CD4-positive, alpha-beta T cell treated with Interleukin-10 for 1 hour (primary cell): Measurements from ENCODE around the gene FAM20B.
"Not testable (repeated sequence)": the region's sequence is repeated elsewhere in the genome, so short reads cannot be mapped to it uniquely, and the experiment has no call there.

Source experiments
- DNase-seq: peaks from one replicate; pipeline ENCODE4 v3.0.0-alpha.2; 2020

The FAM20B gene

DNA sequence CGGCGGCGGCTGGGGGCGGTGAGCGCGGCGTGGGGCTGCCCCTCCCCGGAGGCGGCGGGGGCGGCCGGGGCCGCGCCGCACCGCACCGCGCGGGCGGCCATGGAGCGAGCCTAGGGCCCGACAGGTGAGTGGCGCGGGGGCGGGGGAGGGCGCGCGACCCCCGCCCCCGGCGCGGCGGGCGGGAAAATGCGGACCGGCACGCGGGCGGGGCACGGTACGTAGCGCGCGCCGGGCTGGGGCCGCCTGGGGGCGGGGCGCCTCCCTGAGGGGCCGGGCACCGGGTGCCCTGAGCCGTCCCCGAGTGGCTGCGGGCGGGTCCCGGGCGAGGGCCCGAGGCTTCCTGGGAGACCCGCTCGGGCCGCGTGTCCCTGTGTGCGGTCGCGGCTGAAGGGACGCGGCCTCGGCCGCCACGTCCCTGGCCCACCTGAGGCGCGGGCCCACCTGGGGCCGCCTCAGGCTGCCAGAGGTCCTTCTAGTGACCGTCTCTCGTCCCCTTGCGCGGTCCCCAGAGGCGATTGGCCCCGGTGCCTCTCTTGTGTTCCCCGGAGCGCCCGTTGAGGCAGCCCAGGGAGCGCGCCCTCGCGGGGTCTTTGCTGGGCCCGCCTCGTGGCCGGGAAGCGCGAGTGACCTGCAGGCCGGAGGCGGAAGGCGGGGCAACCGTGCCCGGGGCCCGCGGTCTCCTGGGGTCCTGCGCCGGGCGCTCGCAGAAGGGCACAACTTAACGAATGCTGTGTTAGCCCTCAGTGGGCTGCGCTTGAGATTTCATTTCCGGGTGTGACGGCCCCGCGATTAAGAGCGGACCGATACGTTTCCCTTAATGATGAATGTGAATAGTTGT, 500 bp downstream of the FAM20B start:
- DNase-seq, result peak; percentile 78

DNA sequence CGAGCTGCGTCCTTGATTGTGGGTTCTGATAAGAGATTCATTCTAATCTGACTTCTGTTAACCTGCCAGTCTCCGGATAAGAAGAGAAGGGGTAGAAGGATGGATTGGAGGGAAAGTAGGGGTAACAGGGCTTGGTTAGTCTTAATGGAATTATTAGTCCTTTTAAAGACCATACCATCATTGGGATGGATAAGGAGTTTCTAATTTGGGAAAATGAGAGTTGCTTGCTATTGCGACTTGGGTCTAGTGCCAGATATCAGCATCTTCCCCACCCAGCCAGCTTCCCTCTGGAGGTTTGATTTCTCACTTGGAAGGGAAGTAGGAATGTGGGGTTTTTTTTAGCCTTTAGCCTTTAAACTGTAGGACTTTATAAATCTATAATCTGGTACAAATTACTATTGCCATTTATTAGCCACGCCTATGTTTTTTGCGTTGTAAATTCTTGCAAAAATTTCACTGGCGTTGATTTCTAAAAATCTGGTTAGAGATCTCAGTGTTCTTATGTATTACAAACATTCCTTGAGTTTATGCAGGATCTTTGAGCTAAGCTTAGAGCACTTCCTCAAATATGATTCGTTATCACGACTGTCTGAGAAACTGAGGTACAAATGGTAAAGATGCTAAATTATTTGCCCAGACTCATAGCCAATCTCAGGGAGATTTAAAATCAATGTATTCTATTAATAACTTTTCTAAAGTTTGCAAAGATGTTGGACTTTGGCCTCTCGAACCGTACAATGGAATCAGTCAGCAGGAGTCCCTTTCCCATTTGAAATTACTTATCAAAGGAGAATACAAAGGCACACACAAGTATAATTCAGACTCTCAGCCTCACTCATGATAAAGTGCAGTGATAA, 1.3 kb downstream of the FAM20B start:
- no peak for DNase-seq

DNA sequence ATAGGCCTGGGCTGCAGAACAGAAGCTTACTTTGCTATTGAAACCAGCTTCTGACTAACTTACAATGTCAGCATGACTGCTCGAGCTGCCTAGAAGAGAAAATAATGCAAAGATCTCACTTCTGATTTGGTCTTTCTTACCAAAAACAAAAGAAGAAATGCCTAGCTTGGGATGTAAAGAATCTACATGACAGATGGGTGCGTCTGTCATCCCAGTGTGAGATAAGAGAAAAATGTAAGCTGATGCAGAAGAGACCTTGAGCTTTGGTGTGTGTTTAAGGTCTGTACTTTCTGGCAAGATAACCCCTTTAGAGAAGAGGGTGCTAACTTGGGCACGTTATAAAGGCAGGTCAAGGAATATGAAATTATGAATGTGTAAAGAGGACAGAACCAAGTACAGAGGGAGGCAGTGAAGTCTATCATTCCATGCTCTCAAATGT, 3.6 kb downstream of the FAM20B start:
- no peak for DNase-seq

DNA sequence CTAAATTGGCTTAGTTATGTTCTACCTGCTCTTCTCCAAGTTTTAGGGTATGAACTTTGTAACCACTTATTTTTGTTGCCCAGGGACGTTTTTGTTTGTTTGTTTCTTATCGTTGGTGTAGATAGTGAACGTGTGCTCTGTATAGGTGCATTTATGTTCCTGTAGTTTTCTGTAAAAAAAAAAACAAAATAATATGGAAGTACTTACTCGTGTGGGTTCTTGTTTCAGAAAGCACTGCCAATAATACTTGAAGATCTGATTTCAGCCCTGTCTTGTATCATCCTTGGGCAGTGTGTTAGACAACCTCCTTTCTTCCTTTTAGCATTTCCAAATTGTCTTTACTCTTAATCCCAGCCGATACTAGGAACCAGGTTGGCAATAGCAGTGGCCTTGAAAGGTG, 4.4 kb downstream of the FAM20B start:
- no peak for DNase-seq

DNA sequence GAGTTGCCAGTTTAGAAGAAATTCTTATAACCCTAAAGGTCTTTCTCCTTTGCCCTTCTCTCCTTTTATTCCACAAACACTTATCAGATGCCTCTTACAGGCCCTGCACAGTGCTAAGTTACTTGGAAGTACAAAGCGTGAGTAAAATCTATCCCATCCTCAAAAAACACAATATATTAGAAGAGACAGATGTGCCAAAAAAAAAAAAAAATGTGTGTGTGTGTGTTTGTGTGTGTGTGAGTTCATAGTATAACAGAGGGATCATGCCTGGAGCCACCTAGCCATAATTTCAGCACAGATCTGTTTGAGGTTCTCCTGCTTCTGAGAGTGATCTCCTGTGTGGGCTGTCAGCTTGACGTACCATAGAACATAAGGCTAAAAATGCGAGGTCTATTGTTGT, 5.0 kb downstream of the FAM20B start:
- no peak for DNase-seq

DNA sequence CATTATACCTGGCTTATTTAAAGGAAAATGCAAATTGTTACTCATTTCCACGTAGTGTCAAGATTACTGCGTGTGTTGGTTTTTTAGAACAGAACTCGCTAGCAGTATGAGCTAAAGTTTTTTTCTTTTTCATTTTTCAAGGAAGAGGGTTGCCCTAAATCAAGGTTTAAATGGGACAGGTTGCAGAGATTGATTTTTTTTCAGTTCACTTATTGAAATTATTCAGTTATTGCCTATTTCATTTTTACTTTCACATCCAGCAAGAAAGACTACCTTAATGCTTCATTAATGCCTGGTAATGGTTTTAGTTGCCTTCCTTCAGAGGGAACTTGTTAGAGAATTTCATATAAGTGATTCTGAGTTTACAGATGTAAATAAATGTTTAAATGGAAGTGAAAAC, 5.6 kb downstream of the FAM20B start:
- no peak for DNase-seq

DNA sequence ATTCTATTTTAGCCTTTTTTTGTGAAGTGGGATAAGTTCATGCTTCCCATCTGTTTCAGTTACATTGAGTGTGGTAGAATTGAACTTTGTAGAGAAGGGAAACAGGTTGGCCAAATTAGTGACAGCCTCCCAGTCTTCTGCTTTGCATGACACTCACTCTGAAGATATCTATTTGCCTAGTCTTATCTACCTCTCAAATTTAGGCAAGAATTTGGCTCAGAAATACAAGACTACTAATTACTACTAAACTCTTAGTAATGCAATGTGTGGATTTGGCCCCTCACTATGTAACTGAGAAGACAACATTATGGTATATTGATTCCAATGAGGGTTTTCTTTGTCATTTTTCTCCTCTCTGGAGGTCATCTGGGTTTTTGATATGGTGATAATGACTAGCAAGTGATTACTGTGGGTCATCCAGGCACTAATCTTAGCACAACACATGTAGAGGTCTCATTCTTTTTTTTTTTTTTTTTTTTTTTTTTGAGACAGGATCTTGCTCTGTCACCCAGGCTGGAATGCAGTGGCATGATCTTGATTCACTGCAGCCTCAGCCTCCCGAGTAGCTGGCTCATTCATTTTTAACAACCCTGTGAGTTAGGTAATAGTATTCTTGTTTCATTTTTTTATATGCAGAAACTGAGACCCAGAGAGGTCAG, 6.3 kb downstream of the FAM20B start:
- no peak for DNase-seq

DNA sequence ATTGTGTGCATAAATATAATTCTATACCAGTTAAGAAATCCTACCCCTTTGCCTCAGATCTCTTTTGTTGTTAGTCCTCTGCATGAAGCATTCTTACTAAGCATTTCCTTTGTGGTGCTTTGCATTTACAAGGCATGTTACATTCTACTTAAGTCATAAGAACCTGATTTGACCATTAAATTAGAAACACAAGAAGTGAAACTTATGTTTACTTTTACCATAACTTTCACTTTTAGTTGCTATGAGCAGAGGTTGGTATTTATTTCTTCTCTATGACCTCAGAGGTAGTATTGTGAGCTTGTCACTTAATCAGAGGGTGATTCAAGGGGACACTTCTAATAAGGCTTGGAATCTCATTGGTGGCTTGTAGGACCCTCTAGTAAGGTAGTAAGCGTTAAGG, 9.0 kb downstream of the FAM20B start:
- DNase-seq, result no peak

DNA sequence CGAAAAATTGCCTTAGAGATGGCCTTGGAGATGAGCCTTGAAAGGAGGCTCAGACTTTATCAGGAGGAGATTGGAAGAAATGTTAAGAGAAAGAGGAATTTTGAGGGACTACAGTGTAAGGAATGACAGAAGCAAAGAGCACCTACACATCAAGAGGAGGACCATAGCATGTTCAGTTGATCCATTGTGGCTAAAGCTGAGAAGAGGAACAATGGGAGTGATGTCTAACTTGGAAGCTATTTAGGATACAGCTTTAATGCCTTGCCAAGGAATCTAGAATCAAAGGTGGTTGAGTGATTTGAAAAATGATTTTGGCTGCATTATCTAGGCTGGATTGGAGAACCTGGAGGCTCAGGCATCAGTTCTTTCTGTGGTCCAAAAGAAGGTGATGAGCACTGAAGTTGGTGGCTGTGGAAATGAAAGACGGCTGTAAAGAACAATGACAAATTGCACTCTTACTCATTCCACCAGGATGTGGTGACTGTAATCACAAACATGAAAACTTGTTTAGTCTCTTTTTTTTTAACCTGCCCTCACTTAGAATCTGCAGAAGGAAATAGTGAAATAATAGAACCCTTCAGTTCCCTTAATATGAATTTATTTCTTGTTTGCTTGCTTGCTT, 11.3 kb downstream of the FAM20B start:
- no peak for DNase-seq

DNA sequence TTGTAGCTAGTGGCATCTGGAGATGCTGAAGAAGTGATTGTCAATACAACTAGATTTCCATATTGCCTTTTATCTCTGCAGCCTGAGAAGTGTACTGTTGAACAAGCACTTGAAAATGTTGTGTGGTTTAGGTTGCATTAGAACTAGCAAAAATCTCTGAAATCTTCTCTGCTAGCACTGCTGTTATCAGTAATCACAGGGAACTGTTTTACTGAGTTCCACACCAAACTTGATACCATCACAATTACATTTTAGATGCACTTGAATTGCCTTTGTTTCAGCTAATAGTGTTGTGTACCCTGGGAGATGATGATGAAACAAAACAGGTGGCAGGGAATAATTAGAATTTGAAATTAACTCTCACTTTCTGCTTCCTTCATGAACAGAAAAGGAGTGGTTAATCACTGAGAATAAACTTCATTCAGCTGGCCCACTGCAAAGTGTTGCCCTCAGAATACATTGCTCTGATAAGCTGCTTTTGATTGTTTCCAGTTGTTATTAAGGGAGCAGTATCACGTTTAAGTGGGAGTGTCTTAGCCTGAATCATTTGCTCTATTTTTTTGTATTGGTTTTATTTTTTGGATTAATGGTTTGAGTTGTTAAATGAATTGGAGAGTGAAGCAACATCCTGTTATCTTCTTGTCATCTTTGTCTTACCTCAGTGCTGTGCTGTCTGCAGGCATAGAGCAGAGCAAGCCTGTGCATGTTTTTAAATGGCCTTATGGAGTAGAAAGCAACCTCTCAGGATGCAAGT, 13.0 kb downstream of the FAM20B start:
- no peak for DNase-seq

DNA sequence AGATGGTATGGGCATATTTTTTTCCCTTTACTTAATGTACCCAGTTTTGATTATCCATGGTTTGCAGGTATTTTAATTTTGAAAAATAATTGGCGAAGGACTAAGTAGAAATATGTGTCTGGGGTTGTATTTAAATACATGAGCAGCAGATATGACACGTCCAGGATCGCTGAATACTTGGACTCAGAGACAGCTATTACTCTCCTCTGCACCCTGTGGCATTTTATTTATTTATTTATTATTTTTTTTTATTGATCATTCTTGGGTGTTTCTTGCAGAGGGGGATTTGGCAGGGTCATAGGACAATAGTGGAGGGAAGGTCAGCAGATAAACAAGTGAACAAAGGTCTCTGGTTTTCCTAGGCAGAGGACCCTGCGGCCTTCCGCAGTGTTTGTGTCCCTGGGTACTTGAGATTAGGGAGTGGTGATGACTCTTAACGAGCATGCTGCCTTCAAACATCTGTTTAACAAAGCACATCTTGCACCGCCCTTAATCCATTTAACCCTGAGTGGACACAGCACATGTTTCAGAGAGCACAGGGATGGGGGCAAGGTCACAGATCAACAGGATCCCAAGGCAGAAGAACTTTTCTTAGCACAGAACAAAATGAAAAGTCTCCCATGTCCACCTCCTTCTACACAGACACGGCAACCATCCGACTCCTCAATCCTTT, 13.9 kb downstream of the FAM20B start:
- not testable (repeated sequence) for DNase-seq

DNA sequence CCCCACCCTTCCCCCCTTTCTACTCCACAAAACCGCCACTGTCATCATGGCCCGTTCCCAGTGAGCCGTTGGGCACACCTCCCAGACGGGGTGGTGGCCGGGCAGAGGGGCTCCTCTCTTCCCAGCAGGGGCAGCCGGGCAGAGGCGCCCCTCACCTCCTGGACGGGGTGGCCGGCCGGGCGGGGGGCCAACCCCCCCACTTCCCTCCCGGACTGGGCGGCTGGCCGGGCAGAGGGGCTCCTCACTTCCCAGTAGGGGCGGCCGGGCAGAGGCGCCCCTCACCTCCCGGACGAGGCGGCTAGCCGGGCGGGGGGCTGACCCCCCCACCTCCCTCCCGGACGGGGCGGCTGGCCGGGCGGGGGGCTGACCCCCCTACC, 14.5 kb downstream of the FAM20B start:
- not testable (repeated sequence) for DNase-seq

DNA sequence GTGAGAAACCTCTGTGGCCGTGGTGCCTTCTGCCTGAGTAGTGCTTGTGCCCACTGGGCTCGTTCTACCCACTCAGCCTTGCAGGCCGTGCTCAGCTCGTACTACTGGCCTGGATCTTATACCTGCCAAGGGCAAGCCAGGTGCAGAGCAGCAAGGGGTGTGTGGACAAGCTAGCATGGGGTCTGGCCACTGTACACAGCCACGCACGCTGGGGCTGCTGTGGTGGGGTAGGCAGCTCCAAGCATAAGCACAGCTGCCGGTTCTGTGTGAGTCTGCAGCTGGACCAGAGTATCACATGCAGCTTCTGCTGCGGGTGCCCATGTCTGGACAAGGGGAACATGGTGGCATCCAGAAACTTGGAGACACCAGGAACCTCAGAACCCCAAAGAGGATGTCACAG, 16.4 kb downstream of the FAM20B start:
- DNase-seq, result no peak

DNA sequence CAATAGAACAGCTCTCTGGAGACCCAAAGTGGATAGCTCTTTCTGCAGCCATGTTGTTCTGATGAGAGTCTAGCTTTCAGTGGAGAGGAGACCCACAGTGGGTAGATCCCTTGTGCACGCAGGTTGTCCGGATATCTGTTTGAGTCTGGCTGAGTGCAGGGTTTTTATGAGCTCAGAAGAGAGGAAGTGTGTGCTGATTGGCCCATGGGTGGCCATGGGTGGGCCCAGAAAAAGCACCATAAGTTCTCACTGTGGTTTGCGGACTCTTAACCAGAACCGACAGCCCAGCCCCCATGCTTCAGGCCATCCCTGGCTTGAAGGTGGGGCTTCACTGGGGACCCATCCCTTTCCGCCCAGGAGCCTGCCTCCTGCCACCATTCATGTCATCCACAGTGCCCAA, 17.0 kb downstream of the FAM20B start:
- DNase-seq, result no peak

DNA sequence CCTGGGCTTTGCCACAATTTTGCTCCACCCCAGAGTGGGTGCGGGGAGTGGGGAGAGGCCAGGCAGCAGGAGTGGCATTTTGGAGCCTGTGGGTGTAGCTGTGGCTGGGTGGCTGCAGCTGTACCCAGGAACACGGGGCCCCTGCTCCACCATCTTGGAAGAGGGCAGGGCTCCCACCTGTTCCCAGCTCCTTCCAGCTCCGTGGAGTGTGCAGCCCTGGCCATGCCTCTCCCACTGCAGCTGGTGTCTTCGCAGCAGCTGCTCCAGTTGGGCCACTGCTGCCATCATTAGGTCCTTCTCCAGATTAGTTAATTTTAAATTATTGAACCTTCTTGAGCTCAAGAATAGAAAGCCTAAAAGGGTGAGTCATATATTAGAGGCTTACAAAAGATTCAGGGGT, 17.6 kb downstream of the FAM20B start:
- no peak for DNase-seq

DNA sequence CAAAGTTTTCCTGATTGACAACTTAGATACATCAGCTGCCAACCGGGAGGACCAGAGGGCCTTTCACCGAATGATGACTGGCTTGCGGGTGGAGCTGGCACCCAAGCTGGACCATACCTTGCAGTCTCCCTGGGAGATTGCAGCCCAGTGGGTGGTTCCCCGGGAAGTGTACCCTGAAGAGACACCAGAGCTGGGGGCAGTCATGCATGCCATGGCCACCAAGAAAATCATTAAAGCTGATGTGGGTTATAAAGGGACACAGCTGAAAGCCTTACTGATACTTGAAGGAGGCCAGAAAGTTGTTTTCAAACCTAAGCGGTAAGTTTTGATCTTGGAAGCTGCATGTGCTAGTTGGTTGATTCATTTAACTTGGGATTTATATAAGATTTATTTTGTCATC, 18.2 kb downstream of the FAM20B start:
- no peak for DNase-seq

DNA sequence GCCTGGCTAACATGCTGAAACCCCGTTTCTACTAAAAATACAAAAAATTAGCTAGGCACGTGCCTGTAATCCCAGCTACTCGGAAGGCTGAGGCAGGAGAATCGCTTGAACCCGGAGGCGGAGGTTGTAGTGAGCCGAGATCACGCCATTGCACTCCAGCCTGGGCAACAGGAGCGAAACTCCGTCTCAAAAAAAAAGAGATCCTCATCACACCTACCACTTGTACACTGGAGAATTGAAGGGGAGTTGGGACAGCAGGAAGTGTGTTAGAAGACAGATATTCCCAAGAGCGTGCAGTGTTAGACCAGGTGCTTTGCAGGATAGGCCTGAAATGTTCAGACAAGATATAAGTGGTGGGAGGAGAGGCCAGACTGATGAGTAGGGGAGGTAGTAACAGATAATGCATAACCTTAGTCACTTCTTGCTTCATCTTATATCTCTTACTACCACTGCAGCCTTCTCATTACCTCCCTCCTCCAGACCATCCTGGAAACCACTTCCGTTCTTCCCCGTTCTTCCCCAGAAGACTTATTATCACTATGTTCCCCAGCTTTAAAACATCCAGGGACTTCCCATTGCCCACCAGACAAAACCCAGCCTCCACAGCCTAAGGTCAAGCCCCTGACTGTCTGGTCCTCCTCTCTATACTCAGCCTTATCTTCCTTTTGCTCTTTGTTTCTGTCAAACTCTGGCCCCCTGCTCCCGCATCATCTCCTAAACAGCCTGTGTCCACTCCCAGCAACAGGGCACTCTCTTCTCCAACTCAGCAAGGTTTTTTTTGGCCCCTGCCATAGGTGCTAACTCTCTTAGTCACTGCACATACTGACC, 21.3 kb downstream of the FAM20B start:
- DNase-seq, result no peak

DNA sequence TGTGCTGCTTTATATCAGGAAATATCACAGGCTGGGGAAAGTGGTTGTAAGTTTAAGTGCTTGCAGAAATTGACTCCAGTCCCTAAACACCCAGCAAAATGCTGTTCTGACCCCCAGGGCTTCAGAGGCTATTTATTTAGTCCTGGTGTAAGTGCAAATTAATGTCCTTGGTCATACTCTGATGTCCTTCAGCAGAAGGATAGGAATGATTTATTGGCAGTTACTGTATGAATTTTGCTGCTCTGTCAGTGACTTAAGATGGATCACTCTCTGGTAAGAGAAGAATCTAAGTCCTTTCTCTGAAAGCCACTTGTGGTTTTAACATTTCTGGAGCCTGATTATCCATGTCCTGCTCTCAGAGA, 21.9 kb downstream of the FAM20B start:
- DNase-seq, result no peak

DNA sequence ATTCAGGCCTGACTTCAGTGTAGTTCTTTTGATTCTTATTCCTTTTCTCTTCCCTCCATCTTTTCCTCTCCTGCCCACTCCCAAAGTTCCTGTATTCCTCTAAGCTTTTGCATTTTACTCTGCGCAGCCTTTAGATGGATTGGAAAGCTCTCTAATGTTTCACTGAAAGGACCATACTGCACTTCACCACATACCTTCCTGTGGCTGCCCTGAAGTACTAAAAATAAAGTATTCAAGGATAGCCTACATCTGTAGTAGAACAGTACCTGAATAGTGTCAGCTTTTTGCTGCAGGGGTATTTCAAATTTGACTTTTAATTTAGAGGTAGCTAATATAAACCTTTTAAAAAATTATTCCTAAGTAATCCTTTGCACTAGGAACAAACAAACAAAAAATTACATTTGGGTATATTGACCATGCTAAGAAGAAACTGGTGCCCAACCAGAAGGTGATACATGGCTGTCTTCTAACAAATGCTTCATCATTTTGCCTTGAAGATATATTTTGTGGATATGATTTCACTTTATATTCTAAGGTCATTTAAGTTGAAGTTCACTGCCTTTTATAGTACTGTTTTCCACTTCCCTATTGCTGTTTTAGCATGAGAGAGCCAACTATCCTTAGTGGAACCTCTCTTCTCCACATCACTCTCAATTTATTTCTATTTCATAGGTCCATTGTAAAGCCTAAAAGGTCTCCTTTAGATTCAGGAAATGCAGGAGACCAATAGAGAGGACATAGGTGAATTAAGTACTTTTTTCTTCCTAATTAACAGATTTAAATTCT, 22.8 kb downstream of the FAM20B start:
- no peak for DNase-seq

DNA sequence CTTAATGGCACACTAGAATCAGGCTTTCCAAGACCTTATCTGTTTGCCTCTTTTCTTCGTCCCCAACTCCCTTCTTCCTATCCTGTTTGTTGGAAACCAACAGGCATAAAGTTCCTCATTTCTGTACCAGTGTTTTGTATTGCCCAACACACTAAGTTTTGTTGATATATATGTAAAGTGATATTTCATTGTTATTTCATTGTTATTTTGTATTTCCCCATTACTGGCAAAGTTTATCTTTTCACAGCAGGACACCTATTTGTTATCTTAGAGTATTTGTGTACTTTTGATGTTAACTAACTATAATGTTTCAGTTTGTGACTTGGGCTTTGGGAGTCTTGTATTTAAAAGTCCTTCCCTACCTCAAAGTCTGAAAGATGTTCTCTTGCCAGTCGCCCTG, 27.1 kb downstream of the FAM20B start:
- no peak for DNase-seq
